ENCODE measurements around the gene RXRA. TPM values are rescaled to one million over a fixed set of nuclear protein-coding genes. Genes with fewer than 3 reads are reported as not detected.

Gene RXRA
- polyA plus RNA-seq, 1 donor: 74.6 TPM

- no peak overlapping the region for H3K4me3 ChIP-seq (ENCODE audit: low read length)
- no peaks in the 10 kb centered on the region for H3K9me3 ChIP-seq (ENCODE audit: control insufficient read depth, low read depth, low read length)
- H3K27me3 ChIP-seq (ENCODE audit: control insufficient read depth, insufficient read depth, low read length): no peaks in the 10 kb centered on the region
- H3K27ac ChIP-seq (ENCODE audit: low read length): no peak overlapping the region
- no peak for DNase-seq
- no CpG with 5 or more reads among the region's 10 CpGs for WGBS (ENCODE audit: insufficient coverage, low lambda C conversion rate)
- H3K36me3 ChIP-seq (ENCODE audit: control insufficient read depth, insufficient read depth, low read length): peaks cover 80% of the 10 kb centered on the region
- peaks cover 23% of the 10 kb centered on the region for H3K4me1 ChIP-seq (ENCODE audit: control insufficient read depth, insufficient read depth, low read length)
Observed at GRCh38 chr9:134419684-134420076, 93.4 kb downstream of the RXRA start.

- Histone ChIP-seq H3K27ac (ENCODE audit: low read length) (no peak overlapping the region), H3K27me3 (ENCODE audit: control insufficient read depth, insufficient read depth, low read length) (no peaks in the 10 kb centered on the region), H3K4me3 (ENCODE audit: low read length) (no peak overlapping the region), H3K9me3 (ENCODE audit: control insufficient read depth, low read depth, low read length) (no peaks in the 10 kb centered on the region), H3K36me3 (ENCODE audit: control insufficient read depth, insufficient read depth, low read length) (peaks cover 86% of the 10 kb centered on the region), H3K4me1 (ENCODE audit: control insufficient read depth, insufficient read depth, low read length) (peaks cover 23% of the 10 kb centered on the region)
- no CpG with 5 or more reads among the region's 18 CpGs for WGBS (ENCODE audit: insufficient coverage, low lambda C conversion rate)
- DNase-seq: no peak
Observed at GRCh38 chr9:134420281-134420845, 94.1 kb downstream of the RXRA start.

DNA sequence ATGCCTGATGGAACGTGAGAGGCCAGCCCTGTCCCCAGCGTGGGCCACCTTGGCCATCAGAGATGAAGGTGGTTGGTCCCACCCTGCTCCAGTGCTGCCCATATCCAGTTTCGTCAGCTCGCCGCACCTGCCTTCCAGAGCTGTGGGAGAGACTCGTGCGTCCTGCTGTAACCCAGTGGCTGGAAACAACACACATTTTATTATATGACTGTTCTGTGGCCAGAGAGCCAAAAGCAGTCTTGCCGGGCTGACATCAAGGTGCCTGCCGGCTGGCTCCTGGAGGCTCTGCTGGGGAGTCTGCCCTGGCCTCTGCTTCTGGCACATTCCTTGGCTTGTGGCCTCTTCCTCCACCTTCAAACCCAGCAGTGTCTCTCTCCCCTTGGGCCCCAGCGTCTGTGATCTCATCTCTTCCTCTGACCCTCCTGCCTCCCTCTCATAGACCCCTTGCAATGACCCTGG, 94.7 kb downstream of the RXRA start:
- H3K27ac ChIP-seq (ENCODE audit: low read length): no peak overlapping the region
- no peak overlapping the region for H3K4me3 ChIP-seq (ENCODE audit: low read length)
- no CpG with 5 or more reads among the region's 10 CpGs for WGBS (ENCODE audit: insufficient coverage, low lambda C conversion rate)
- peaks cover 90% of the 10 kb centered on the region for H3K36me3 ChIP-seq (ENCODE audit: control insufficient read depth, insufficient read depth, low read length)
- peaks cover 23% of the 10 kb centered on the region for H3K4me1 ChIP-seq (ENCODE audit: control insufficient read depth, insufficient read depth, low read length)
- no peak for DNase-seq
- no peaks in the 10 kb centered on the region for H3K27me3 ChIP-seq (ENCODE audit: control insufficient read depth, insufficient read depth, low read length)
- no peaks in the 10 kb centered on the region for H3K9me3 ChIP-seq (ENCODE audit: control insufficient read depth, low read depth, low read length)

- Histone ChIP-seq H3K36me3 (ENCODE audit: control insufficient read depth, insufficient read depth, low read length) (peaks cover 92% of the 10 kb centered on the region), H3K4me3 (ENCODE audit: low read length) (no peak overlapping the region), H3K9me3 (ENCODE audit: control insufficient read depth, low read depth, low read length) (no peaks in the 10 kb centered on the region), H3K27ac (ENCODE audit: low read length) (peak overlapping the region; percentile 57), H3K4me1 (ENCODE audit: control insufficient read depth, insufficient read depth, low read length) (peaks cover 23% of the 10 kb centered on the region), H3K27me3 (ENCODE audit: control insufficient read depth, insufficient read depth, low read length) (no peaks in the 10 kb centered on the region)
- WGBS (ENCODE audit: insufficient coverage, low lambda C conversion rate): no CpG with 5 or more reads among the region's 11 CpGs
- DNase-seq: no peak
Observed at GRCh38 chr9:134421888-134422287, 95.6 kb downstream of the RXRA start.

DNA sequence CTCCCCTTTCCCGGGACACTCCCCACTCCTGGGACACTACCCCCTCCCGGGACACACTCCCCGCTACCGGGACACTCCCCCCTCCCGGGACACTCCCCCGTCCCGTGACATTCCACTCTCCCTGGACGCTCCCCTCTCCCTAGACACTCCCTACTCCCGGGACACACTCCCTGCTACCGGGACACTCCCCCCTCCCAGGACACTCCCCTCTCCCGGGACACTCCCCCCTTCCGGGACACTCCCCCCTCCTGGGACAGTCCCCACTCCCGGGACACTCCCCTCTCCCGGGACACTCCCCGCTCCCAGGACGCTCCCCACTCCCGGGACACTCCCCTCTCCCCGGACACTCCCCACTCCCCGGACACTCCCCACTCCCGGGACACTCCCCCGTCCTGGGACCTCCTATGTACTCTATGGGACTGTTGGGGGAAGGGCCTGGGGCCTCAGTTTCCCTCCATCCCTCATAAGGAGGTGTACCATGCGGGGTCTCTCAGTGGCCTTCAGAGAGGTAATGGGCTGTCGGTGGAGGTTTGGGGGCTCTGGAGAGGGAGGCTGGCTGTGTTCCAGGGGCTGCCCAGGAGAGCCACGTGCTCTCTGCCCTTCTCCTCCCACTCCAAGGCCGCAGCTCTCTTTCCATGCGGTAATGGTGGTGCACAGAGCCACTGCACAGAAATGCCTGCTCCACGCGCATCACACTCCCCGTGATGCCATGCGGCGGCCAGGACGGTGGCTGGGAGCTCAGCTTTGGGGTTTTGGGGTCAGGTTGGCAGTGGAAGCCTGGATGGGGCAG, 96.2 kb downstream of the RXRA start:
- Histone ChIP-seq H3K27ac (ENCODE audit: low read length) (peak overlapping the region; percentile 69), H3K4me3 (ENCODE audit: low read length) (no peak overlapping the region), H3K4me1 (ENCODE audit: control insufficient read depth, insufficient read depth, low read length) (peaks cover 23% of the 10 kb centered on the region), H3K27me3 (ENCODE audit: control insufficient read depth, insufficient read depth, low read length) (no peaks in the 10 kb centered on the region), H3K36me3 (ENCODE audit: control insufficient read depth, insufficient read depth, low read length) (peaks cover 87% of the 10 kb centered on the region), H3K9me3 (ENCODE audit: control insufficient read depth, low read depth, low read length) (no peaks in the 10 kb centered on the region)
- DNase-seq: peak; percentile 87 to 93
- WGBS (ENCODE audit: insufficient coverage, low lambda C conversion rate): no CpG with 5 or more reads among the region's 32 CpGs

DNA sequence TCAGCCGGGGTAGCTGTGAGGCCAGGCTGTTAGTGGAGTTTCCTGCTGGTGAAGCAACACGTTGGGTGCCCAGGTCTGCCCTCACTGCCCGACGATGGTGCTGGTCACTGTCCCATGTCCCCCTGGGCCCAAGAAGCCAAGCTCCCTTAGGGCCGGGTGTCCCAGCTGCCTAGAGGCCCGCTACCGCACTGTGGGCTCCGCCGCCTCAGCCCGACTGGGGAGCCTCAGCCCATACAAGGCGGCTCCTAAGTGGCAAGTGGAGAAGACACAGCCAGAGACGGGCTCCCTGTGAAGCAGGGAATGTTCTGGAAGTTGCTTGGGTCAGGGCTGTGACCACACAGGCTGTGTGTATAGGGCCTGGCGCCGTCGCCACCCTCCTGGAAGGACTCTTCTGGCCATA, 96.9 kb downstream of the RXRA start:
- DNase-seq: peak in 1 of 2 donors; percentile 24
- peaks cover 23% of the 10 kb centered on the region for H3K4me1 ChIP-seq (ENCODE audit: control insufficient read depth, insufficient read depth, low read length)
- no CpG with 5 or more reads among the region's 15 CpGs for WGBS (ENCODE audit: insufficient coverage, low lambda C conversion rate)
- H3K36me3 ChIP-seq (ENCODE audit: control insufficient read depth, insufficient read depth, low read length): peaks cover 83% of the 10 kb centered on the region
- peak overlapping the region; percentile 69 for H3K27ac ChIP-seq (ENCODE audit: low read length)
- H3K4me3 ChIP-seq (ENCODE audit: low read length): no peak overlapping the region
- no peaks in the 10 kb centered on the region for H3K27me3 ChIP-seq (ENCODE audit: control insufficient read depth, insufficient read depth, low read length)
- H3K9me3 ChIP-seq (ENCODE audit: control insufficient read depth, low read depth, low read length): no peaks in the 10 kb centered on the region

- DNase-seq: no peak
- no peak overlapping the region for H3K4me3 ChIP-seq (ENCODE audit: low read length)
- no CpG with 5 or more reads among the region's 15 CpGs for WGBS (ENCODE audit: insufficient coverage, low lambda C conversion rate)
- H3K4me1 ChIP-seq (ENCODE audit: control insufficient read depth, insufficient read depth, low read length): peaks cover 23% of the 10 kb centered on the region
- H3K27me3 ChIP-seq (ENCODE audit: control insufficient read depth, insufficient read depth, low read length): no peaks in the 10 kb centered on the region
- no peaks in the 10 kb centered on the region for H3K9me3 ChIP-seq (ENCODE audit: control insufficient read depth, low read depth, low read length)
- peaks cover 78% of the 10 kb centered on the region for H3K36me3 ChIP-seq (ENCODE audit: control insufficient read depth, insufficient read depth, low read length)
- no peak overlapping the region for H3K27ac ChIP-seq (ENCODE audit: low read length)
Observed at GRCh38 chr9:134423749-134424148, 97.5 kb downstream of the RXRA start.

GRCh38 chr9:134424818-134425217, 98.6 kb downstream of the RXRA start:
- H3K4me3 ChIP-seq (ENCODE audit: low read length): no peak overlapping the region
- peaks cover 20% of the 10 kb centered on the region for H3K4me1 ChIP-seq (ENCODE audit: control insufficient read depth, insufficient read depth, low read length)
- H3K27ac ChIP-seq (ENCODE audit: low read length): no peak overlapping the region
- peaks cover 77% of the 10 kb centered on the region for H3K36me3 ChIP-seq (ENCODE audit: control insufficient read depth, insufficient read depth, low read length)
- no peaks in the 10 kb centered on the region for H3K9me3 ChIP-seq (ENCODE audit: control insufficient read depth, low read depth, low read length)
- no CpG with 5 or more reads among the region's 9 CpGs for WGBS (ENCODE audit: insufficient coverage, low lambda C conversion rate)
- DNase-seq: no peak
- no peaks in the 10 kb centered on the region for H3K27me3 ChIP-seq (ENCODE audit: control insufficient read depth, insufficient read depth, low read length)

GRCh38 chr9:134425401-134425800, 99.1 kb downstream of the RXRA start:
- Histone ChIP-seq H3K36me3 (ENCODE audit: control insufficient read depth, insufficient read depth, low read length) (peaks cover 75% of the 10 kb centered on the region), H3K27me3 (ENCODE audit: control insufficient read depth, insufficient read depth, low read length) (no peaks in the 10 kb centered on the region), H3K9me3 (ENCODE audit: control insufficient read depth, low read depth, low read length) (no peaks in the 10 kb centered on the region), H3K4me3 (ENCODE audit: low read length) (no peak overlapping the region), H3K4me1 (ENCODE audit: control insufficient read depth, insufficient read depth, low read length) (peaks cover 20% of the 10 kb centered on the region), H3K27ac (ENCODE audit: low read length) (no peak overlapping the region)
- no CpG with 5 or more reads among the region's 9 CpGs for WGBS (ENCODE audit: insufficient coverage, low lambda C conversion rate)
- no peak for DNase-seq

- H3K9me3 ChIP-seq (ENCODE audit: control insufficient read depth, low read depth, low read length): no peaks in the 10 kb centered on the region
- H3K4me3 ChIP-seq (ENCODE audit: low read length): no peak overlapping the region
- no peak for DNase-seq
- no peak overlapping the region for H3K27ac ChIP-seq (ENCODE audit: low read length)
- H3K27me3 ChIP-seq (ENCODE audit: control insufficient read depth, insufficient read depth, low read length): no peaks in the 10 kb centered on the region
- WGBS (ENCODE audit: insufficient coverage, low lambda C conversion rate): no CpG with 5 or more reads among the region's 9 CpGs
- H3K4me1 ChIP-seq (ENCODE audit: control insufficient read depth, insufficient read depth, low read length): peaks cover 19% of the 10 kb centered on the region
- H3K36me3 ChIP-seq (ENCODE audit: control insufficient read depth, insufficient read depth, low read length): peaks cover 74% of the 10 kb centered on the region
Observed at GRCh38 chr9:134425812-134426211, 99.6 kb downstream of the RXRA start.

Measured in large intestine (tissue), 3 donors.